Renal cortical epithelial cell (primary cell): ENCODE measurements around the gene PARD3. TPM values are rescaled to one million over a fixed set of nuclear protein-coding genes. Genes with fewer than 3 reads are reported as not detected.

Experiments
- DNase-seq: peaks from one replicate; pipeline ENCODE4 v3.0.0-alpha.2; 2011; ENCODE audit warnings: low read depth
- total RNA-seq: library from RNA; depleted of rRNA; stranded (reverse); fragments of >200 nt; gene quantifications from 2 replicates; pipeline ENCODE4 v1.2.3, GENCODE V29; 2014

PARD3 gene
- total RNA-seq, 1 donor from 2014 or later = 154 TPM

- DNase-seq = no peak
Observed at GRCh38 chr10:34185998-34186397, 629.1 kb downstream of the PARD3 start.

- peak; percentile 26 for DNase-seq
Observed at GRCh38 chr10:34184939-34185386, 630.1 kb downstream of the PARD3 start.

GRCh38 chr10:34184397-34184796 is 630.7 kb downstream of the PARD3 start:
- DNase-seq = no peak

GRCh38 chr10:34183016-34183796 is 631.9 kb downstream of the PARD3 start:
- DNase-seq = no peak

GRCh38 chr10:34181553-34182300 is 633.4 kb downstream of the PARD3 start:
- no peak for DNase-seq

- no peak for DNase-seq
Observed at GRCh38 chr10:34180749-34181148, 634.3 kb downstream of the PARD3 start.

GRCh38 chr10:34179280-34179679 is 635.8 kb downstream of the PARD3 start:
- DNase-seq = no peak

GRCh38 chr10:34178756-34179155 is 636.3 kb downstream of the PARD3 start:
- no peak for DNase-seq

GRCh38 chr10:34178196-34178595 is 636.9 kb downstream of the PARD3 start:
- DNase-seq = no peak

DNA sequence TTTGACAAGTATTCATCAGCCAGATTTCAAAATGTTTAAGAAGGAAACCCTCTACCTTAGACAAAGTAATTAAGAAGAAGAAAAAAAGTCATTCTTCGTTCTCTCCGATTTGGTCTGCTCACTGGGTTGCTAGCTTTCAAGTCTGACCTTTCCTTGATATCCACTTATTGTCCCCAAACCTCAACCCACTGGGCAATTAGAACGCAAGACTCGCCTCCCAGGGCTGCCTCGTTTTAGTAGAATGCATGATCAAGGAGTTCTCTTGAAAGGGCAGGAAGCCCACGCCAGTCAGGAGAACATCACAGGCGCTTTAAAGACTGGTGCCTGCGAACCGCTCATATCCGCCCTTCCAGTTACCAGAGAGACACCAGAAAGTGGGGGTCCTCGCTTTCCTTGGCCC is 637.7 kb downstream of the PARD3 start:
- DNase-seq = no peak

DNA sequence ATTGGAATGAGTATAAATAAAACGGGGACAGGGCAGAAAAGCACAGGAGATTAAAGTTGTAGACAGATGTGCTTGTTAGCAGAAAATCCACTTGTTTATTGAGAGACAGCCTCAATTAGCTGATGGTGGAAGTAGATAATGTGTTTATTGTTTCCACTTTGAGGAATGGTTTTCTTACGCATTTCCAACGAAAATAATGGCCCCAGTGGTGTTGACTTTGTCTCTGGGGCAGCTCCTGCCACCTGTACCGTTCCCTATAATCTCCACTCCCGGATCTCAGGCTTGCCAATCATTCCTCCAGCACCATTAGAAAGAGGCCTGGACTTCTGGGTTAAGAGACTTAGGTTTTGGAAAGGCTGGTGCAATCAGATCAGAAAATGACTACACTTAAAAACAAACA is 638.7 kb downstream of the PARD3 start:
- no peak for DNase-seq

- no peak for DNase-seq
Observed at GRCh38 chr10:34175121-34175520, 640.0 kb downstream of the PARD3 start.

DNA sequence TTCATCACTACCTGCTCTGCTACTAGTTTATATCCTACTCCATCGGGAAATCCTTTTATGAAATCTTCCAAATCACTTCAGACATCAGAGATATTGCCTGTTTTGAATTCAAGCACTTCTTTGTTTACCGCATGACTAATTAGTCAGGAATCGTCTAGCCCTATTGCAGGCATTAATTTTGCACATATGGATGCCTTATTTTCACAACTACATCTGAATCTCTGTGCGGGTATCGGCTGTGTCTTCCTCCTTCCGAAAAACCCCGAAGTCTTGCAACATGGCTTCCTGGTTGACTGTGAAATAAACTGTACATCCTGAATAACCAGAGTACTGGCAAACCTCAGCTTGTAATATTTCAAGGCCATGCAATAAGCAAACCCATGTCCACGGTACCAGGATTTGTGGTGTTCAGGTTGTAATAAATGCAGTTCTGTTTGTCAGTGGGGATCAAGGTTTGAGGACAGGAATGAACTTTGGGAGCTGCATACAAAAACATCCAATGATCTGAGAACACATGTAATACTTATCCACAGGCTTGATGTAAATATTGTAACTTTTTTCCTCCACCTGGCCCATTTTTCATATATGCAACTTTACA is 642.1 kb downstream of the PARD3 start:
- no peak for DNase-seq

DNA sequence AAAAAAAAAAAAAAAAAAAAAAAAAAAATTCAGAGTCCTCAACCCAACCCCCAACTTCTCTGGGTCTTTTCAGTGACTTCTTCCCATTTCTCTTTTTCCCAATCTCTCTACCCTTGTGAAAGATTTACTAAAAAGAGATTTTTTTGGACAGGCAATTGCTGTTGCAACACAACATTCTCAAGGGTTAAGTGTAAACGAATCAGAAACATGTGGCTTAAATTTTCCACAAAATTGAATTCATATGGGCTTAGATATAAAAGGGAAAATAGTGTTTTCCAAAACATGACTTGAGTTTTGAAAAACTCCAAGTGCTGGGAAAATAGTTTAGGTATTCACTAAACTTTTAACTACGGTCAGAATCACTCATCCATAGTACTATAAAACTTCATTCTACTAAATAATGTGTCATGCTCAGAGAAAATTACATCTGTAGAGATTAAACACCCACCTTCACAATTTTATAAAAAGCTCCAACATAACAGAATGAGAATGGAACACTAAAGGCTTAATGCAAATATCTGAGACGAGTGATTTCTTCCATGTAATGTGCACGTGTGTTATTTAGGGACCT is 643.1 kb downstream of the PARD3 start:
- peak; percentile 45 for DNase-seq

GRCh38 chr10:34169677-34170076 is 645.4 kb downstream of the PARD3 start:
- DNase-seq = no peak

GRCh38 chr10:34169131-34169530 is 646.0 kb downstream of the PARD3 start:
- no peak for DNase-seq

DNA sequence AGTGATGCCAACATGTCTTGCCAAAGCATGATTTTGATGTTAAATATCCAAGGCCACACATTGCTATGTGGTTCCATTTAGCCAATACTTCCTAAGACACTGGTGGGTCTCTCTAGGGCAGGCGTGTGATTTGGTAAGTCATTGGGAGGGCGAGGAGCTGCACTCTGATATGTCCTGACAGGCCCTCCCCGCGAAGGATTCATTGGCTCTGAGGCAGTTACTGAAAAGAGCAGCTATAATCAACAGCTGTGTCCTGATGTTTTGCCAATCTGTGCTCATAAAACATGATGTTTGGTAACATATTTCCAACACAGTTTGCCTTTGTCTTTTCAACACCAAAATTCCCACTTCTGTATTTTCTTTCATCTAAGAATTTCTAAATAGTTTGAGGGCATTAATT is 646.7 kb downstream of the PARD3 start:
- DNase-seq = no peak

DNA sequence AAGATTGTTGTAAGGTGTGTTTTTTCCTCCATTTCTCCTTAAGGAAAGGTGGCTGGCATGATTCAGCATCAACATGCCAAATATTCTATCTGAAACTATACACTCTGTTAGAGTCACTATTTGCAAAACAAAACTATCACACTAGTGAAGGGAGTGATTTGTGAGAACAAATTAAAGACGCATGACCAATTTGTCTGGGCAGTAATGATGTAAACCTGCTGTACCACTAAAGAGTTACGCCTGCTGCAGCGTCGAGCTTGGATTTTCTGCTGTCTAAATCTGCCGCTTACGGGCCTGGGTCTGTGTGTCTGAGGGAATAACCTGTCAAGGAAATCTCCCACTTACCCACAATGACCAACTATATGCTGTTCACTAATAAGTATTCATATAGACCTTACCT is 648.3 kb downstream of the PARD3 start:
- DNase-seq = no peak

- no peak for DNase-seq
Observed at GRCh38 chr10:34166354-34166753, 648.7 kb downstream of the PARD3 start.

GRCh38 chr10:34164029-34164428 is 651.1 kb downstream of the PARD3 start:
- no peak for DNase-seq

DNA sequence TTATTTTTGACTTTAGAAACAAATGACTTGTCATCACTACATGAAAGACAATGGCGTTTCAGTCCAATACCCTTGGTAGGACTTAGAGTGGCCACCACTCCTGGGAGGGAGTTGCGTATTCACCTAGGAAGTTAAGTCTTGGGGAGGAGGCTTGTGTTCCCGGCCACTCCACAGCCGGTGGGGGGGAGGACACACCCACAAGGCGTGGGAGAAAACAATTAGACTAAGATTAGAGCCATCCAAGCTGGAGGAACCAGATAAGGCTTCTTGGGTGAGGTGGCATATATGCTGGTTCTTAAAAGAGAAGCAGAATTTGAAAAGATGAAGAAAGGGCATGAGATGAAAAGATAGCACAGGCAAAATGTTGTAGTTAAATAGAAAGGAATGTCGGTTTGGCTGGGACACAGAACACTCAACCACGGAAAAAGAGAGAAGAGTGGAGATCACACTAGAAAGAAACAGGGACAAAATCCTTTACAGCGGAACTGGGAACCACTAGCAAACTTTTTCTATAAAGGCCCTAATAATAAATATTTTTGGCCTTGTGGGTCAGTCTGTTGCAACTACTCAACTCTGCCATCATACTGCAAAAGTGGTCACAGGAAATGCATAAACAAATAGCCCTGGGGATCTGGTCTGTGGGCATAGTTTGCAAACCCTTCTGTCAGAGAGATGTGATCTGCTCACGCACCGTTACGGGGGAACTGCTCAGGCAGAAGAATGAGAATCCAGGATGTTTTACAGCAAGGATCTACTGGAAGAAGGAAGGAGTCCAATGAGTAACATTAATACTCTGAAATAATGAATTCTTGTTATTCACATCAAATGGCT is 651.8 kb downstream of the PARD3 start:
- no peak for DNase-seq
